SH-SY5Y (cell line): Measurements from ENCODE around the gene NOS3.

Experiments
- GATA2 ChIP-seq: IDR thresholded peaks from 2 replicates; pipeline ENCODE4 v1.6.1; 2011; ENCODE audit warnings: mild to moderate bottlenecking, low read depth, low read length
- GATA3 ChIP-seq: IDR thresholded peaks from 2 replicates; pipeline ENCODE4 v1.6.1; 2011; ENCODE audit warnings: low read depth, mild to moderate bottlenecking, low read length, moderate library complexity

DNA sequence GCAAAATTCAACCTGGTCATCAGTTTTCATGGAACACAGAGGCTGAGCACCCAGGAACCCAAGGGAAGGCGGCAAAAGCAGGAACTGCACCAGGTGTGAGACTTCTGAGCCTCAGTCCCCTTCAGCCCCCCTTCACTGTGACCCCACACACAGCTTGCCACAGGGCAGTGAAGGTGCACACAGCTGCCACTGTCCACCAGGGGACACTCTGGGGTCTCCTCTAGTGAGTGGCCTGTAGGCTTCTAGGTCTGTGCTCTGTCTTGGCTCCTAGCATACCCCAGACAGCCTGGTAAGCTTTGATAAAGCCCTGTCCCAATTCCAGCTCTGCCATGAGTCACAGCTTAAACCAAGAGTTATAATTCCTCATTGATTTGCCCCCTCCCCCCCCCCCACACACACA is 24.8 kb upstream of the NOS3 start:
- TF ChIP-seq GATA2, result no peak
- no peak for TF ChIP-seq GATA3
